PC-9 (cell line): ENCODE data around the gene STIL. TPM values are rescaled to one million over a fixed set of nuclear protein-coding genes. Genes with fewer than 3 reads are reported as not detected.
"Not testable (repeated sequence)": the region's sequence is repeated elsewhere in the genome, so short reads cannot be mapped to it uniquely, and the experiment has no call there.

ENCODE experiments used
- BruUV-seq: library from RNA; stranded (reverse); fragments of 400-500 nt; replicated peaks from 2 replicates; lab custom pipeline; 2021; lab: Mats Ljungman, UMichigan
- CTCF ChIA-PET: fragments of 300-600 bp; sonication (Branson Sonifier 250); formaldehyde crosslinking; loops from one replicate; lab custom pipeline; 2022; ENCODE audit warnings: antibody characterized with exemption; lab: Charles Lee
- POLR2A ChIA-PET: fragments of 300-600 bp; sonication (Branson Sonifier 250); formaldehyde crosslinking; loops from one replicate; lab custom pipeline; 2022; ENCODE audit warnings: antibody characterized with exemption; ENCODE audit not compliant: unreplicated experiment; lab: Charles Lee
- DNase-seq, 2 experiments: peaks; one replicate each; pipeline versions ENCODE4 v3.0.0 to v3.0.0-alpha.2; 2015 to 2022; ENCODE audit warnings: mixed read lengths in 1 of 2
- H2AFZ ChIP-seq: fragments of 200-600 bp; sonication (generic); 2 replicates; pipeline ENCODE4 v1.8.1; 2017; ENCODE audit warnings: antibody characterized with exemption
- H3F3A ChIP-seq: fragments of 200-600 bp; sonication (generic); 2 replicates; pipeline ENCODE4 v1.8.1; 2017; ENCODE audit warnings: antibody characterized with exemption, mild to moderate bottlenecking, low read depth; ENCODE audit not compliant: insufficient read depth
- H3K27ac ChIP-seq: fragments of 200-600 bp; sonication (generic); 2 replicates; pipeline ENCODE4 v1.6.1; 2016; ENCODE audit warnings: mixed run types
- H3K27me3 ChIP-seq: fragments of 200-600 bp; sonication (generic); 2 replicates; pipeline ENCODE4 v1.6.1; 2016; ENCODE audit warnings: low read depth, mixed run types; ENCODE audit not compliant: insufficient read depth
- H3K36me3 ChIP-seq: fragments of 200-600 bp; sonication (generic); 2 replicates; pipeline ENCODE4 v1.6.1; 2016; ENCODE audit warnings: low read depth, mixed run types
- H3K4me1 ChIP-seq: fragments of 200-600 bp; sonication (generic); replicated peaks from 2 replicates; pipeline ENCODE4 v1.6.1; 2016; ENCODE audit warnings: mixed run types; ENCODE audit not compliant: insufficient read depth
- H3K4me2 ChIP-seq: fragments of 200-600 bp; sonication (generic); 2 replicates; pipeline ENCODE4 v1.6.1; 2017; ENCODE audit warnings: mixed run types
- H3K4me3 ChIP-seq: fragments of 200-600 bp; sonication (generic); 2 replicates; pipeline ENCODE4 v1.6.1; 2016; ENCODE audit warnings: mixed run types
- H3K79me2 ChIP-seq: fragments of 200-600 bp; sonication (generic); 2 replicates; pipeline ENCODE4 v1.6.1; 2017; ENCODE audit warnings: low read depth, mixed run types
- H3K9me2 ChIP-seq: fragments of 200-600 bp; sonication (generic); 2 replicates; pipeline ENCODE4 v1.8.1; 2017; ENCODE audit warnings: mild to moderate bottlenecking; ENCODE audit not compliant: insufficient read depth
- H3K9me3 ChIP-seq: fragments of 200-600 bp; sonication (generic); 2 replicates; pipeline ENCODE4 v1.8.1; 2016; ENCODE audit warnings: low read depth; ENCODE audit not compliant: insufficient read depth
- H4K20me1 ChIP-seq: fragments of 200-600 bp; sonication (generic); 2 replicates; pipeline ENCODE4 v1.8.1; 2017; ENCODE audit not compliant: insufficient read depth
- CTCF ChIP-seq: fragments of 200-600 bp; sonication (generic); conservative IDR thresholded peaks from 2 replicates; pipeline ENCODE4 v1.6.1; 2017; ENCODE audit warnings: mixed run types, antibody characterized with exemption, mild to moderate bottlenecking, moderate library complexity
- EZH2 ChIP-seq: fragments of 200-600 bp; sonication (generic); IDR thresholded peaks from 2 replicates; pipeline ENCODE4 v1.8.0; 2017; ENCODE audit warnings: antibody characterized with exemption, low read depth
- intact Hi-C: fragments of 100-400 bp; cut with micrococcal nuclease; formaldehyde crosslinking; loops from one replicate; pipeline ENCODE4 v1.10.0; 2022; ENCODE audit not compliant: unreplicated experiment
- total RNA-seq: library from RNA; stranded (reverse); gene quantifications from 2 replicates; pipeline ENCODE4 v1.2.3, GENCODE V29; 2021

The STIL gene
- total RNA-seq, 1 experiment from 2014 or later = 37.0 TPM

- Histone ChIP-seq H3K27me3 (no peaks in the 10 kb centered on the region), H4K20me1 (no peaks in the 10 kb centered on the region; the same call in 1 of the 2 replicates), H3K79me2 (no peaks in the 10 kb centered on the region), H2AFZ (no peak overlapping the region), H3K4me3 (no peak overlapping the region), H3K27ac (no peak overlapping the region), H3K4me2 (no peak overlapping the region), H3K4me1 (no peaks in the 10 kb centered on the region), H3K36me3 (peaks cover 22% of the 10 kb centered on the region; the same call in 1 of the 2 replicates), H3F3A (no peaks in the 10 kb centered on the region; the same call in 1 of the 2 replicates), H3K9me2 (no peaks in the 10 kb centered on the region), H3K9me3 (no peaks in the 10 kb centered on the region)
- POLR2A ChIA-PET = no interaction called here
- no peak for TF ChIP-seq EZH2
- intact Hi-C loops = loop anchor here (10.0 kb wide), 1 partner anchor 591 kb away; no protein-coding TSS in a partner anchor
- BruUV-seq = no TSS peak
- no peak for DNase-seq
- CTCF ChIA-PET = no interaction called here
Measured at GRCh38 chr1:47295579-47295978, 18.4 kb downstream of the STIL start.

GRCh38 chr1:47294863-47295262 is 19.1 kb downstream of the STIL start:
- CTCF ChIA-PET, BruUV-seq: not testable (repeated sequence)

GRCh38 chr1:47288116-47288515 is 25.8 kb downstream of the STIL start:
- CTCF ChIA-PET, intact Hi-C loops, BruUV-seq: not testable (repeated sequence)

More at GRCh38 chr1:47294863-47295262, 19.1 kb downstream of the STIL start:
- H3K9me3 ChIP-seq, H4K20me1 ChIP-seq, H3K4me3 ChIP-seq, POLR2A ChIA-PET, H3K4me2 ChIP-seq, H3F3A ChIP-seq, H3K79me2 ChIP-seq, DNase-seq, H3K27ac ChIP-seq, H3K4me1 ChIP-seq, H2AFZ ChIP-seq, H3K9me2 ChIP-seq, H3K27me3 ChIP-seq: not testable (repeated sequence)
- peaks cover 18% of the 10 kb centered on the region; the same call in 1 of the 2 replicates for H3K36me3 ChIP-seq
- intact Hi-C loops = loop anchor here (10.0 kb wide), 1 partner anchor 590 kb away; no protein-coding TSS in a partner anchor

GRCh38 chr1:47280142-47280541 is 33.8 kb downstream of the STIL start:
- H3K36me3 ChIP-seq = peaks cover 14% of the 10 kb centered on the region
- no TSS peak for BruUV-seq
- H3K4me3 ChIP-seq = no peak overlapping the region
- H3K4me1 ChIP-seq = no peaks in the 10 kb centered on the region
- no peaks in the 10 kb centered on the region for H4K20me1 ChIP-seq
- CTCF ChIA-PET = no interaction called here
- 0 out of 2 replicates have a peak, but pooled peaks cover 8% of the 10 kb centered on the region for H3K79me2 ChIP-seq
- no peak overlapping the region for H3K4me2 ChIP-seq
- H3K9me3 ChIP-seq = no peaks in the 10 kb centered on the region
- intact Hi-C loops = no loop called here
- TF ChIP-seq CTCF = no peak
- no peak for TF ChIP-seq EZH2
- POLR2A ChIA-PET = no interaction called here
- 0 out of 2 replicates have a peak, but pooled peaks cover under 1% of the 10 kb centered on the region for H3F3A ChIP-seq
- no peak overlapping the region for H3K27ac ChIP-seq
- H3K9me2 ChIP-seq = no peaks in the 10 kb centered on the region
- no peaks in the 10 kb centered on the region for H3K27me3 ChIP-seq
- no peak for DNase-seq
- H2AFZ ChIP-seq = no peak overlapping the region

More at GRCh38 chr1:47288116-47288515, 25.8 kb downstream of the STIL start:
- not testable (repeated sequence) for DNase-seq, H4K20me1 ChIP-seq, H3K4me3 ChIP-seq, H3K4me1 ChIP-seq, H3K9me3 ChIP-seq, H2AFZ ChIP-seq, H3K4me2 ChIP-seq, H3K79me2 ChIP-seq, H3K27ac ChIP-seq, H3F3A ChIP-seq, H3K9me2 ChIP-seq, H3K27me3 ChIP-seq
- H3K36me3 ChIP-seq = peaks cover 25% of the 10 kb centered on the region
- POLR2A ChIA-PET = interaction anchor here (0.5 kb wide), 1 partner anchor 93 kb away, joined by 5 read pairs; no protein-coding TSS in a partner anchor
